Karpas-422 (cell line): ENCODE measurements around the gene MICAL2. TPM values are rescaled to one million over a fixed set of nuclear protein-coding genes. Genes with fewer than 3 reads are reported as not detected.

Source experiments
- DNase-seq: peaks from one replicate; pipeline ENCODE4 v3.0.0-alpha.2; 2015
- H2AFZ ChIP-seq: fragments of 200-600 bp; sonication (generic); 2 replicates; pipeline ENCODE4 v1.6.1; 2014; ENCODE audit warnings: antibody characterized with exemption, low read length, mixed read lengths
- H3K27ac ChIP-seq: fragments of 200-600 bp; sonication (generic); 2 replicates; pipeline ENCODE4 v1.5.1; 2014; ENCODE audit warnings: mild to moderate bottlenecking, low read length, moderate library complexity
- H3K27me3 ChIP-seq: fragments of 200-600 bp; sonication (generic); 2 replicates; pipeline ENCODE4 v1.6.1; 2014; ENCODE audit warnings: low read length, mixed read lengths
- H3K36me3 ChIP-seq: fragments of 200-600 bp; sonication (generic); 2 replicates; pipeline ENCODE4 v1.6.1; 2014; ENCODE audit warnings: low read length, mixed read lengths; ENCODE audit not compliant: insufficient read depth
- H3K4me1 ChIP-seq: fragments of 200-600 bp; sonication (generic); 2 replicates; pipeline ENCODE4 v1.6.1; 2014; ENCODE audit warnings: mild to moderate bottlenecking, low read length, mixed read lengths
- H3K4me2 ChIP-seq: fragments of 200-600 bp; sonication (generic); 2 replicates; pipeline ENCODE4 v1.6.1; 2014; ENCODE audit warnings: low read length, low read depth, mild to moderate bottlenecking; ENCODE audit not compliant: poor library complexity, severe bottlenecking
- H3K4me3 ChIP-seq: fragments of 200-600 bp; sonication (generic); 2 replicates; pipeline ENCODE4 v1.5.1; 2014; ENCODE audit warnings: mild to moderate bottlenecking, antibody characterized with exemption, low read length, mixed read lengths
- H3K79me2 ChIP-seq: fragments of 200-600 bp; sonication (generic); 2 replicates; pipeline ENCODE4 v1.6.1; 2014; ENCODE audit warnings: mild to moderate bottlenecking, low read length, mixed read lengths
- H3K9ac ChIP-seq: fragments of 200-600 bp; sonication (generic); 2 replicates; pipeline ENCODE4 v1.6.0; 2014; ENCODE audit warnings: low read length
- H3K9me2 ChIP-seq: fragments of 200-600 bp; sonication (generic), shearing (Covaris generic); replicated peaks from 2 replicates; pipeline ENCODE4 v1.6.0; 2014; ENCODE audit warnings: mild to moderate bottlenecking, low read length, moderate library complexity; ENCODE audit not compliant: insufficient read depth
- H3K9me3 ChIP-seq: fragments of 300-700, 200-600 bp; sonication (generic); 2 replicates; pipeline ENCODE4 v1.6.1; 2014; ENCODE audit warnings: low read length, mixed read lengths
- H4K20me1 ChIP-seq: fragments of 200-600 bp; sonication (generic); 2 replicates; pipeline ENCODE4 v1.6.1; 2014; ENCODE audit warnings: mild to moderate bottlenecking, antibody characterized with exemption, low read length, low read depth; ENCODE audit not compliant: insufficient read depth
- total RNA-seq: library from RNA; depleted of rRNA; stranded (reverse); fragments of >200 nt; shearing (Covaris generic); gene quantifications from 2 replicates; pipeline ENCODE4 v1.2.3, GENCODE V29; 2014; ENCODE audit warnings: low replicate concordance

Gene MICAL2
- total RNA-seq, 1 experiment from 2014 or later: 0.93 TPM

GRCh38 chr11:12260731-12261521 is 150.5 kb downstream of the MICAL2 start:
- Histone ChIP-seq H2AFZ (no peak overlapping the region), H3K9ac (no peak overlapping the region), H3K4me2 (no peak overlapping the region), H3K4me3 (no peak overlapping the region), H3K36me3 (no peaks in the 10 kb centered on the region), H3K4me1 (no peaks in the 10 kb centered on the region), H4K20me1 (no peaks in the 10 kb centered on the region), H3K9me3 (no peaks in the 10 kb centered on the region), H3K27me3 (no peaks in the 10 kb centered on the region), H3K9me2 (no peaks in the 10 kb centered on the region), H3K79me2 (no peaks in the 10 kb centered on the region), H3K27ac (no peak overlapping the region)
- no peak for DNase-seq

DNA sequence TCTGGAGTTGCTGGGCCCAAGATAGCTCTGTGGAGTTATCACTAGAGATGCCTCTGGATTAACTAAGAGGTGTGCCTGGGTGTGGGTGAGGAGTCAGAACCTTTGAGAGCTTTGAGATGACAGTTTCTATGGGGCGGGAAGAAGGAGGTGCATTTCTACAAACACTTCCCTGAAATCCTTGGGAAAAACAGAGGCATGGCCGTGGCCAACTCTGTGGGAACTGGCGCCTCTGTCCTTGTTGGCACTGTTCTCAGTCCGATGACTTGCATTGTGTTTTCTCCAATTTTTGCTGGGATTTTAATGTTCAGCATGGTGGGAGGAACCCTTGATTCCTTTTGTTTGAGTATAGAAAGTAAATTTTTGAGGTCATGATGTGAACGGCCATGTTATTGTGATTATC is 151.2 kb downstream of the MICAL2 start:
- no peaks in the 10 kb centered on the region for H3K9me2 ChIP-seq
- H3K4me1 ChIP-seq: no peaks in the 10 kb centered on the region
- no peaks in the 10 kb centered on the region for H3K27me3 ChIP-seq
- H2AFZ ChIP-seq: no peak overlapping the region
- H3K9me3 ChIP-seq: no peaks in the 10 kb centered on the region
- H3K4me2 ChIP-seq: no peak overlapping the region
- no peak overlapping the region for H3K4me3 ChIP-seq
- no peaks in the 10 kb centered on the region for H3K36me3 ChIP-seq
- H3K27ac ChIP-seq: no peak overlapping the region
- DNase-seq: no peak
- no peaks in the 10 kb centered on the region for H3K79me2 ChIP-seq
- no peak overlapping the region for H3K9ac ChIP-seq
- no peaks in the 10 kb centered on the region for H4K20me1 ChIP-seq

DNA sequence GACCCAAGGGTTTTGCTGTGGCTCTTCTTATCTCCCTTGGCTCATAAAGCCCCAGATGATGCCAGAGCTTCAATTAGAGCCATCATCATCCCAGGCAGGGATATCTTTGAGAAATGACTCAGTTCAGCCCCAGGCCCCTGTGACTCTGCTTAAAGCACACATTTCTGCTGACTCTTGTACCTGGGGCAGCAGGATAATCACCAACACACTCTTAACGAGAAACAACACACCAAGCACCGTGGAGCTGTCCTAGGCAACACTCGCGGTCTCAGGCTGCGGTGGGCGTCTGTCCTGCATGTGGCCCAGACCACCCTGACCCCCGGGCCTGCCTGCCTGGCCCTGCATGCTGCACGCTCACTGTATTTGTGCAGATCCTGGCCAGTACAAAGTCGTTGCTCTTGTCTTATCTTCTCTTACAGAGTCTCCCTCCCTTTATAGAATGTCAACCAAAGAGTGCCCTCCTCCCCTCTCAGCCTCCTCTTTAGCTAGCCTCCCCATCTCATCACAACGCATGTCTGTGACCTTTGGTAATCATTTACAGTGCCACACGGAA is 152.8 kb downstream of the MICAL2 start:
- Histone ChIP-seq H3K4me1 (no peaks in the 10 kb centered on the region), H3K27ac (no peak overlapping the region), H3K9me3 (no peaks in the 10 kb centered on the region), H3K9ac (no peak overlapping the region), H3K36me3 (no peaks in the 10 kb centered on the region), H3K79me2 (no peaks in the 10 kb centered on the region), H3K9me2 (no peaks in the 10 kb centered on the region), H3K4me3 (no peak overlapping the region), H4K20me1 (no peaks in the 10 kb centered on the region), H3K4me2 (no peak overlapping the region), H2AFZ (no peak overlapping the region), H3K27me3 (no peaks in the 10 kb centered on the region; the same call in 1 of the 2 replicates)
- no peak for DNase-seq

- H3K79me2 ChIP-seq: no peaks in the 10 kb centered on the region
- no peak overlapping the region for H3K9ac ChIP-seq
- H3K27ac ChIP-seq: no peak overlapping the region
- no peaks in the 10 kb centered on the region for H4K20me1 ChIP-seq
- no peak overlapping the region for H3K4me3 ChIP-seq
- no peaks in the 10 kb centered on the region for H3K9me2 ChIP-seq
- no peak overlapping the region for H2AFZ ChIP-seq
- no peaks in the 10 kb centered on the region for H3K4me1 ChIP-seq
- no peaks in the 10 kb centered on the region for H3K9me3 ChIP-seq
- H3K4me2 ChIP-seq: no peak overlapping the region
- DNase-seq: no peak
- H3K27me3 ChIP-seq: no peaks in the 10 kb centered on the region; the same call in 1 of the 2 replicates
- H3K36me3 ChIP-seq: no peaks in the 10 kb centered on the region
These were observed 154.0 kb downstream of the MICAL2 start for GRCh38 chr11:12264361-12264760.

GRCh38 chr11:12266132-12266531 is 155.7 kb downstream of the MICAL2 start:
- Histone ChIP-seq H3K4me3 (no peak overlapping the region), H3K27me3 (no peaks in the 10 kb centered on the region; the same call in 1 of the 2 replicates), H2AFZ (no peak overlapping the region), H3K9me2 (no peaks in the 10 kb centered on the region), H3K9ac (no peak overlapping the region), H3K9me3 (no peaks in the 10 kb centered on the region), H3K36me3 (no peaks in the 10 kb centered on the region), H3K4me2 (no peak overlapping the region), H3K4me1 (no peaks in the 10 kb centered on the region), H3K27ac (no peak overlapping the region), H4K20me1 (no peaks in the 10 kb centered on the region), H3K79me2 (no peaks in the 10 kb centered on the region)
- DNase-seq: no peak

DNA sequence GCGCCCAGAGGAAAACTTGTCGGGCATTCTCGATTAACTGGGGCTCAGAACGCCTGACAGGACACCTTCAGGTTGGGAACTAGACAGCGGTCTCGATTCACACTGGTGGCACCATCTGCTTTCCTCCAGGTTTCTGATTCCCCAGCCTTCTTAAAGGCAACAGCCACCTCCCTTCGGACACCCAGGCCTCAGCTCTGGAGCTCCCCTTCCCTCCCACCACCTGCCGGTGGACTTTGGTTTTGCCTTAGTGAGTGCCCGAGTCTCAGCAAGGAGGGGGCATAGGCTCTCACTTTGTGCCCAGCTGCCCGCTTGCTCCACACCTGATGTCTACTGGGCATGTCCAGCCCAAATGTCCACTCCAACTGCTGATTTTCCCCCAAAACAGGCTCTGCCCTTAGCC is 156.6 kb downstream of the MICAL2 start:
- H3K27me3 ChIP-seq: no peaks in the 10 kb centered on the region; the same call in 1 of the 2 replicates
- H3K36me3 ChIP-seq: no peaks in the 10 kb centered on the region
- no peaks in the 10 kb centered on the region for H3K79me2 ChIP-seq
- H3K4me1 ChIP-seq: no peaks in the 10 kb centered on the region
- DNase-seq: no peak
- H2AFZ ChIP-seq: no peak overlapping the region
- no peaks in the 10 kb centered on the region for H3K9me2 ChIP-seq
- no peak overlapping the region for H3K4me3 ChIP-seq
- H3K4me2 ChIP-seq: no peak overlapping the region
- no peaks in the 10 kb centered on the region for H4K20me1 ChIP-seq
- H3K27ac ChIP-seq: no peak overlapping the region
- H3K9ac ChIP-seq: no peak overlapping the region
- no peaks in the 10 kb centered on the region for H3K9me3 ChIP-seq

GRCh38 chr11:12267921-12268320 is 157.5 kb downstream of the MICAL2 start:
- Histone ChIP-seq H3K36me3 (no peaks in the 10 kb centered on the region), H3K27me3 (no peaks in the 10 kb centered on the region; the same call in 1 of the 2 replicates), H3K27ac (no peak overlapping the region), H3K4me1 (no peaks in the 10 kb centered on the region), H3K79me2 (no peaks in the 10 kb centered on the region), H2AFZ (no peak overlapping the region), H3K9me3 (no peaks in the 10 kb centered on the region), H3K9me2 (no peaks in the 10 kb centered on the region), H4K20me1 (no peaks in the 10 kb centered on the region), H3K4me3 (no peak overlapping the region), H3K9ac (no peak overlapping the region), H3K4me2 (no peak overlapping the region)
- DNase-seq: no peak

DNA sequence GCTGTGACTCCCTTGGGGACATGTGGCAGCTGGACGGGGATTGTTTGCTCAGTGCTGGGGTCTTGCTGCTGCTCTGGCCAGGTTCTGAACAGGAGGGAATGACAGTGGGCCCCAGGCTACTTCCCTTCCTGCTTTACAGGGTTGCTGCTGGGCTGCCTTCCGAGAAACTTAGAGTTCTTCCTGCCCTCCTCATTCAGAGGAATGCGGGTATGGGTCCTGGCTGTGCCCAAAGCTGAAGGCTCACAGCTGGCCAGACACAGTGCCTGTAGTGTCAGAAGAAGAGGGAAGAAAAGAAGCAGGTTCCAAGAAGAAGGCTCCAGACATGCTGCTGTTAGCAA is 158.7 kb downstream of the MICAL2 start:
- H3K27ac ChIP-seq: no peak overlapping the region
- H2AFZ ChIP-seq: no peak overlapping the region
- H3K9me3 ChIP-seq: no peaks in the 10 kb centered on the region
- H3K4me3 ChIP-seq: no peak overlapping the region
- H3K9me2 ChIP-seq: no peaks in the 10 kb centered on the region
- no peaks in the 10 kb centered on the region for H4K20me1 ChIP-seq
- no peak overlapping the region for H3K4me2 ChIP-seq
- DNase-seq: no peak
- H3K79me2 ChIP-seq: no peaks in the 10 kb centered on the region
- no peak overlapping the region for H3K9ac ChIP-seq
- H3K4me1 ChIP-seq: no peaks in the 10 kb centered on the region
- no peaks in the 10 kb centered on the region; the same call in 1 of the 2 replicates for H3K27me3 ChIP-seq
- H3K36me3 ChIP-seq: no peaks in the 10 kb centered on the region
